ENCODE results near the gene S100A3. TPM values are rescaled to one million over a fixed set of nuclear protein-coding genes. Genes with fewer than 3 reads are reported as not detected.
"Not testable (repeated sequence)": the region's sequence is repeated elsewhere in the genome, so short reads cannot be mapped to it uniquely, and the experiment has no call there.

S100A3 gene
- total RNA-seq, 2 experiments from 2014 or later: not detected

GRCh38 chr1:153568367-153569099, 19.5 kb upstream of the S100A3 start:
- Mint-ChIP-seq H3K4me3 (peak overlapping the region; percentile 59), H3K27ac (peak overlapping the region; percentile 87), H3K9me3 (no peaks in the 10 kb centered on the region), H3K27me3 (peaks cover 1% of the 10 kb centered on the region), H3K4me1 (ENCODE audit: low read depth) (peaks cover 70% of the 10 kb centered on the region), H3K36me3 (no peaks in the 10 kb centered on the region)
- DNase-seq: peak; percentile 92
- ChIA-PET POLR2A (interaction anchor here (0.9 to 6.5 kb wide), 4 partner anchors 24 to 65 kb away, joined by 3 to 99 read pairs (median 4); partner anchors contain the start of genes CHTOP and S100A6), CTCF (interaction anchor here (0.6 to 7.5 kb wide), 21 partner anchors 9 to 223 kb away, joined by 3 to 269 read pairs (median 6); partner anchors contain the start of genes CHTOP, S100A1, S100A4 and S100A5)
- intact Hi-C loops (cut with micrococcal nuclease): loop anchor here (1.0 to 5.0 kb wide), 4 partner anchors 35 to 159 kb away; partner anchors contain the start of genes INTS3 and SNAPIN

DNA sequence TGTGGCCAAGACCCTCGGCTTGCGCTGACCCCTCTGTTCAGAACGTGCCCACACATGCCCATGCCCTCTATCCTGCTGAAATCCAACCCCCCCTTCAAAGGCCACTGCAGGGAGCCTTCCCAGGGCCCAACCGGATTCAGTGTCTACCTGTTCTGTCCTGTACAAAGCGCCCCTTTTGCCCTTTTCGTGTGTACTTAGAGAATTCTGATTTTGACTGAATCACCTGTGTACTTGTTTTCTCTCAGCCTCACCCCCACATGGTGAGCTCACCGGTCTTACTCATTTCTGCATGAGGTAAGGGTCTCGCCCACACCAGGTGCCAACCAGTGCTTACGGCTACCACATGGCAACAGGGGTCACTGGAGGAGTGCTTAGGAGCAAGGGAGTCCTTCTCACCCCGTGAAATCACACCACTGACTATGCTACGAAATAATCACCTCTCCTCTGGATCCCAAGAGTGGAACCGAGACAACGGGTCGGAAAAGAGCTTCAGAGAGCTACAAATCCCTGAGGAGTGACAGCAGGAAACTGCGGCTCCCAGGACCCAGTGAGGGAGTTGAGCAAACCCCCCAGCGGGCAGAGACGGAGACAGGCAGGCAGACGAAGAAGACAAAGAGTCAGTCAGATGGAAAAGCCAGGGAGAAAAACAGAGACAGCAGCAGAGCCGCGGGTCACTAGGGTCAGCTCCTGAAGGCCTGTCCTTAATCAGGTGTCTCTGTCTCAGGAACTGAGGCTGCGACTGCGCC, 18.7 kb upstream of the S100A3 start:
- DNase-seq: peak; percentile 86
- H3K4me1 Mint-ChIP-seq (ENCODE audit: low read depth): peaks cover 63% of the 10 kb centered on the region
- H3K27me3 Mint-ChIP-seq: peaks cover 1% of the 10 kb centered on the region
- H3K4me3 Mint-ChIP-seq: peak overlapping the region; percentile 24
- intact Hi-C loops (cut with micrococcal nuclease): loop anchor here (1.0 to 5.0 kb wide), 4 partner anchors 34 to 160 kb away; partner anchors contain the start of genes INTS3 and SNAPIN
- ChIA-PET CTCF (interaction anchor here (0.6 to 7.5 kb wide), 21 partner anchors 10 to 224 kb away, joined by 3 to 269 read pairs (median 6); partner anchors contain the start of genes CHTOP, S100A1, S100A4 and S100A5), POLR2A (interaction anchor here (0.9 to 6.5 kb wide), 4 partner anchors 23 to 66 kb away, joined by 3 to 99 read pairs (median 4); partner anchors contain the start of genes CHTOP and S100A6)
- peak overlapping the region; percentile 87 for H3K27ac Mint-ChIP-seq
- H3K9me3 Mint-ChIP-seq: no peaks in the 10 kb centered on the region
- H3K36me3 Mint-ChIP-seq: no peaks in the 10 kb centered on the region

DNA sequence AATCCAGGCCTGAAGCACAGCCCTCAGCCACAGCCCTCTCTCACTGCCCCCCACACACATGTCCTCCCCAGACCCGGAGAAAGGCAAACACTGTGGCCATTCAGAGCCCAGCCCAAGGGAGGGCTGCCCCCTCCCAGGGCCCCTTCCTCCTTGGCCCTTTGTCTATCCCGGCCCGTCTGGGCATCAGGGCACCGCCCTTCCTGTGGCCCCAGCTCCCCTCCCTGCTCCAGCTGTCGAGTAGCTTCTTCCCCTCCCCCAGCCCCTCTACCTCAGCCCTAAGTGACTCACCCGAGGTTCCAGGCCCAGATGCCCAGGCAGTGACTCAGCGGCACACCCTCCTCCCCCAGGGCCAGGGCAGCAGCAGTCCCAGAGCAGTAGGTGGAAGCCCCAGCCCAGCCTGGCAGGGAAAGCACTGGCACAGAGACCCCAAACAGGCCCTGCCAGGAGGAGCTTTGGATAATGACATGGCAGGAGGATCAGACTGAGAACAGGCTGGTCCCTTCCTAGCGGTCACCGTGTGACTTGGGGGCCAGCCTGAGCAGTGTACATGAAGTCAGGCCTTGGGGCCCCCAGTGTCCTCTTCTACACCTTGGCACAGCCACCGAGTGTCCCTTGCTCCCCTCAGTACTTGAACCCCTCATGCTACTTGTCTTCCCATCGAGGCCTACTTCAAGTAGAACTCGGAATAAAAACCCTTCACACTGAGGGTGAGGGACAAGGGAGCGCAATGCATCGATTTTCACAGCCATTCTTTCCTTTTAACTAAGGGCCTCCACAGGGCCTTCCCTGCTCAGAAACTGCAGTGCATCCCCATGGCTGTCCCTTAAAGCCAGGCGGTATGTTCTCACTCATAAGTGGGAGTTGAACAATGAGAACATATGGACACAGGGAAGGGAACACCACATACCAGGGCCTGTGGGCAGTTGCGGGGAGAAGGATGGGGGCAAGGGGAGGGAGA, 17.6 kb upstream of the S100A3 start:
- Mint-ChIP-seq H3K27ac (peak overlapping the region; percentile 97), H3K4me3 (peak overlapping the region; percentile 64), H3K27me3 (peaks cover 1% of the 10 kb centered on the region), H3K4me1 (ENCODE audit: low read depth) (peaks cover 53% of the 10 kb centered on the region), H3K36me3 (no peaks in the 10 kb centered on the region), H3K9me3 (no peaks in the 10 kb centered on the region)
- intact Hi-C loops (cut with micrococcal nuclease): loop anchor here (1.0 to 5.0 kb wide), 4 partner anchors 21 to 161 kb away; partner anchors contain the start of genes INTS3, S100A4 and SNAPIN
- POLR2A ChIA-PET: interaction anchor here (0.9 to 6.3 kb wide), 7 partner anchors 14 to 68 kb away, joined by 3 to 50 read pairs (median 18); partner anchors contain the start of genes CHTOP, S100A4 and S100A6
- CTCF ChIA-PET: interaction anchor here (0.7 to 2.4 kb wide), 9 partner anchors 22 to 67 kb away, joined by 3 to 45 read pairs (median 5); partner anchors contain the start of genes CHTOP, S100A4, S100A5 and S100A6
- DNase-seq: peak; percentile 95

- Mint-ChIP-seq H3K4me3 (peak within 1 kb of the TSS; percentile 71), H3K36me3 (no peaks in the 10 kb centered on the region), H3K27ac (peak within 1 kb of the TSS; percentile 97), H3K27me3 (no peaks in the 10 kb centered on the region), H3K4me1 (ENCODE audit: low read depth) (peaks cover 48% of the 10 kb centered on the region), H3K9me3 (no peaks in the 10 kb centered on the region)
- ChIA-PET POLR2A (interaction anchor here (0.6 to 6.3 kb wide), 8 partner anchors 15 to 69 kb away, joined by 3 to 50 read pairs (median 10); partner anchors contain the start of genes CHTOP, S100A4 and S100A6), CTCF (interaction anchor here (1.0 to 2.4 kb wide), 8 partner anchors 21 to 68 kb away, joined by 3 to 45 read pairs (median 8); partner anchors contain the start of genes CHTOP, S100A4 and S100A6)
- intact Hi-C loops (cut with micrococcal nuclease): loop anchor here (1.0 to 5.0 kb wide), 4 partner anchors 20 to 162 kb away; partner anchors contain the start of genes INTS3, S100A4 and SNAPIN
- peak; percentile 79 for DNase-seq
Measured at GRCh38 chr1:153565529-153566374, 16.7 kb upstream of the S100A3 start, which contains the start of gene S100A2. Gene S100A2, minus strand, starts transcription at chr1:153565844. Its CDS starts 1,967 bp downstream, at chr1:153563877.

GRCh38 chr1:153563991-153564390, 14.9 kb upstream of the S100A3 start:
- CTCF ChIA-PET: interaction anchor here (1.3 to 1.6 kb wide), 3 partner anchors 19 to 53 kb away, joined by 5 to 8 read pairs (median 6); partner anchors contain the start of gene S100A4
- POLR2A ChIA-PET: interaction anchor here (1.0 to 6.3 kb wide), 4 partner anchors 8 to 108 kb away, joined by 4 to 50 read pairs (median 4); partner anchors contain the start of gene S100A4
- no peaks in the 10 kb centered on the region for H3K9me3 Mint-ChIP-seq
- intact Hi-C loops (cut with micrococcal nuclease): no loop called here
- no peaks in the 10 kb centered on the region for H3K36me3 Mint-ChIP-seq
- H3K27me3 Mint-ChIP-seq: no peaks in the 10 kb centered on the region
- DNase-seq: no peak
- no peak overlapping the region for H3K4me3 Mint-ChIP-seq
- H3K27ac Mint-ChIP-seq: peak overlapping the region; percentile 20
- H3K4me1 Mint-ChIP-seq (ENCODE audit: low read depth): peaks cover 35% of the 10 kb centered on the region

GRCh38 chr1:153563483-153563901, 14.4 kb upstream of the S100A3 start:
- Mint-ChIP-seq H3K27me3 (no peaks in the 10 kb centered on the region), H3K4me3 (no peak overlapping the region), H3K4me1 (ENCODE audit: low read depth) (peaks cover 31% of the 10 kb centered on the region), H3K9me3 (no peaks in the 10 kb centered on the region), H3K36me3 (no peaks in the 10 kb centered on the region), H3K27ac (no peak overlapping the region)
- intact Hi-C loops (cut with micrococcal nuclease): no loop called here
- ChIA-PET POLR2A (interaction anchor here (1.0 to 6.3 kb wide), 4 partner anchors 9 to 109 kb away, joined by 4 to 50 read pairs (median 4); partner anchors contain the start of gene S100A4), CTCF (interaction anchor here (1.3 to 1.6 kb wide), 3 partner anchors 18 to 53 kb away, joined by 5 to 8 read pairs (median 6); partner anchors contain the start of gene S100A4)
- no peak for DNase-seq

DNA sequence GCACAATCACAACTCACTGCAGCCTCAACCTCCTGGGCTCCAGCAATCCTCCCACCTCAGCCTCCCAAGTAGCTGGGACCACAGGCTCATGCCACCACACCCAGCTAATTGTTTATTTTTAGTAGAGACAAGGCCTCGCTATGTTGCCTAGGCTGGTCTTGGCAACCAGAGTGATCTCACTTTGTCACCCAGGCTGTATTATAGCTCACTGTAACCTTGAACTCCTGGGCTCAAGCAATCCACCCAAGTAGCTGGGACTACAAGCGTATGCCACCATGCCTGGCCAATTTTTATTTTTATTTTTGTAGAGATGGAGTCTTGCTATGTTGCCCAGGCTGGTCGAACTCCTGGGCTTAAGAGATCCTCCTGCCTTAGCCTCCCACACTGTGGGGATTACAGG, 13.0 kb upstream of the S100A3 start:
- H3K4me3 Mint-ChIP-seq; H3K27me3 Mint-ChIP-seq; DNase-seq; H3K9me3 Mint-ChIP-seq; intact Hi-C loops (cut with micrococcal nuclease); H3K36me3 Mint-ChIP-seq; H3K27ac Mint-ChIP-seq: not testable (repeated sequence)
- POLR2A ChIA-PET: interaction anchor here (0.9 to 6.3 kb wide), 3 partner anchors 18 to 72 kb away, joined by 3 to 50 read pairs (median 4); partner anchors contain the start of genes CHTOP and S100A4
- CTCF ChIA-PET: interaction anchor here (1.0 to 2.2 kb wide), 4 partner anchors 10 to 51 kb away, joined by 3 to 7 read pairs (median 5); no protein-coding TSS in a partner anchor
- H3K4me1 Mint-ChIP-seq (ENCODE audit: low read depth): peaks cover 17% of the 10 kb centered on the region

DNA sequence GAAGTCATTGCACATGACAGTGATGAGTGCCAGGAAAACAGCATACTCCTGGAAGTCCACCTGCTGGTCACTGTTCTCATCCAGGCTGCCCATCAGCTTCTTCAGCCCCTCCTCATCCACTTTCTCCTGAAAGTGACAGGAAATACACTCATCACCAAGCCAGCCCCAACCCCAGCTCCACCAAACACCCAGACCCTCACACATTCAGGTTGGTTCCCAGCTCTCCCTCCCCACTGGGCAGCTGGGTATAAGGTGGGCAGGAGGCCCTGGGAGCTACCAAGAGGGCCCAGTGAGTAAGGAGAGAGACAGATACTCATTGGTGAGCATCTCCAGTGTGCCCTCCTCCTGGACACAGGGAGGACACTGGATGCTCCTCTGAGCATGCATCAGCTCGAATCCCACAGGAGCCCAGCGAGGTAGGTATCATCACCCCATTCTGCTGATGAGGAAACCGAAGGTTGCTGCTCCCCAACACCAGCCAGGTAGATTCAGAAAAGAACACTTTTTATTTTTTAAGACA, 12.5 kb upstream of the S100A3 start:
- H3K4me1 Mint-ChIP-seq (ENCODE audit: low read depth): peaks cover 12% of the 10 kb centered on the region
- no peak overlapping the region for H3K4me3 Mint-ChIP-seq
- intact Hi-C loops (cut with micrococcal nuclease): no loop called here
- no peak overlapping the region for H3K27ac Mint-ChIP-seq
- H3K36me3 Mint-ChIP-seq: no peaks in the 10 kb centered on the region
- no peaks in the 10 kb centered on the region for H3K9me3 Mint-ChIP-seq
- H3K27me3 Mint-ChIP-seq: no peaks in the 10 kb centered on the region
- CTCF ChIA-PET: interaction anchor here (1.0 to 2.2 kb wide), 4 partner anchors 11 to 51 kb away, joined by 3 to 7 read pairs (median 5); no protein-coding TSS in a partner anchor
- POLR2A ChIA-PET: interaction anchor here (0.9 to 6.3 kb wide), 4 partner anchors 10 to 72 kb away, joined by 3 to 50 read pairs (median 4); partner anchors contain the start of genes CHTOP and S100A4
- no peak for DNase-seq

GRCh38 chr1:153560771-153561465, 11.9 kb upstream of the S100A3 start:
- H3K9me3 Mint-ChIP-seq: no peaks in the 10 kb centered on the region
- no peaks in the 10 kb centered on the region for H3K36me3 Mint-ChIP-seq
- DNase-seq: no peak
- ChIA-PET CTCF (interaction anchor here (1.1 to 2.2 kb wide), 4 partner anchors 11 to 50 kb away, joined by 4 to 8 read pairs (median 6); no protein-coding TSS in a partner anchor), POLR2A (interaction anchor here (0.9 to 6.3 kb wide), 4 partner anchors 9 to 73 kb away, joined by 3 to 50 read pairs (median 4); partner anchors contain the start of genes CHTOP and S100A4)
- no peak overlapping the region for H3K4me3 Mint-ChIP-seq
- intact Hi-C loops (cut with micrococcal nuclease): no loop called here
- no peak overlapping the region for H3K27ac Mint-ChIP-seq
- peaks cover 8% of the 10 kb centered on the region for H3K4me1 Mint-ChIP-seq (ENCODE audit: low read depth)
- H3K27me3 Mint-ChIP-seq: no peaks in the 10 kb centered on the region
